Activated CD8-positive, alpha-beta memory T cell treated with anti-CD3 and anti-CD28 coated beads, Interleukin-2, amount 50 U/mL, for 4 hours (primary cell): ENCODE results near the gene DNTT.
"Not testable (repeated sequence)": the region's sequence is repeated elsewhere in the genome, so short reads cannot be mapped to it uniquely, and the experiment has no call there.

Experiments
- DNase-seq: peaks from one replicate; pipeline ENCODE4 v3.0.0-alpha.2; 2020

The DNTT gene

DNA sequence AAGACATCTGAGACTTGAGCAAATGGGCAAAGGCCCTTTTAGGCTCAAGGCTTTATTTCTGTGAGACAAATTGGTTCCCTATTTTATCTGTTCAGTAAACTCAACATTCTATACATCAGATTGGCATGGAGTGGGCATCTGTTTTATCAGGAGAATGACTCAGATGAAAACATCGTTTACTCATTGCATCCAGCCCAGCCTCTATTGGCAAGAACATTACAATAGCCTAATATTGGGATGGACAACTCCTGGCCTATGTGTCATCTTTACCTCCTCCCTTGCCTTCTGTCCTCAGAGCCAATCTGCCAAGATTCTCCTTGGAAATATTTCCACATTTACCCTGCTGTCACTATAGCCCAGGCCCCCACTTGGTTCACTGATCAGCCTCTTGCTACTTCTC is 27.4 kb upstream of the DNTT start:
- DNase-seq, result no peak

DNA sequence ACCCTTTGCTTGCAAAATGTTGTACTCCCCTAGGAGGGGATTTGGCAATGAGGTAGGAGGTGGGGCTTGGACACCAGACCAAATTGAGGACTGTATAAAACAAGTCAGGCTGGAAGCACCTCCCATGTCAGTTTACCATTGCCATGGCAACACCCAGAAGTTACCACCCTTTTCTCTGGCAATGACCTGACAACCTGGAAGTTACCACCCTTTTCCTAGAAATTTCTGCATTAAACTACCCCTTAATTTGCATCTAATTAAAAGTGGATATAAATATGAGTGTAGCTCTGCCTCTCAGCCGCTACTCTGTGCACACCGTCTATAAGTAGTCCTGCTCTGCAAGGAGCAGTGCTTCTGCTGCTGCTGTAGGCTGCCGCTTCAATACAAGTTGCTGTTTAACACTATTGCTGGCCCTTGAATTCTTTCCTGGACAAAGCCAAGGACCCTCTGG is 25.0 kb upstream of the DNTT start:
- no peak for DNase-seq

DNA sequence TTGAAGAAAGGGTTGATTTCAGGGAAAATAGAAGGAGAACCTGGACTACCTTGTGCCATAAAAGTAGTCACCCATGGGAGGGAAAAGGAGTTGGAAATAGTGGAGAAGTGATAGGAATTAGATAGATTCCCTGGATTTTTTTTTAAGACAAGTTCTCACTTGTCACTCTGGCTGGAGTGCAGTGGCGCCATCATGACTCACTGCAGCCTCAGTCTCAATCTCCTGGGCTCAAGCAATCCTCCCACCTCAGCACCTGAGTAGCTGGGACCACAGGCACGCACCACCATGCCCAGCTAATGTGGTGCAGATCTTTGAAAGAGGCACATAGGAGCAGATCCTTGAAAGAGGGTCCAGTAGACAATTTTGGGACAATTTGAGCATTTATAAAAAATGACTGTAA is 23.4 kb upstream of the DNTT start:
- no peak for DNase-seq

DNA sequence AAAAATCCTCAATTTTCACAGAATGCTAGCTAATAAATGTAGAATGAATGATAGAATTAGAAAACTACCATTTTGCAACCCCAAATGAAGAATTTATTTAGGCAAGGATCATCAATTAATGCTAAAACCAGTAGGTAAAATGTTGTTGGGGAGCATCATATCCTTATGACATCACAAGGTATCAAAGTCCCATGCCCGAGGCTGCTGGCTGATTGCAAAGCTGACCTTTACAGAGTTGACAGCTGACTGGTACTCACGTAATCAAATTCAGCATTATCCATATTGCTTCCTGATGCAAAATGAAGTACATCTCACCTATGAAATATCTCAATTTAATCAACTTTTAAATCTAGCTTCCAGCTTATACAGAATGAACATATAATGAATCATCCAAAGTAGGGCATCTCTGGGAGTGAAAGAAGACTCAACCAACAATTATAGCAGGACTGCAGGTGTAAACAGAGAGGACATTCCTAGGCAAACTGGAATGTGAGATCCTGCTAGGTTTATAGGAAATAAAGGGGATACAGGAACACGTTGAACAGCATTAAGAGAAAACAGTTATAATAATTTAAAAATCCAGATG is 22.7 kb upstream of the DNTT start:
- DNase-seq, result no peak

DNA sequence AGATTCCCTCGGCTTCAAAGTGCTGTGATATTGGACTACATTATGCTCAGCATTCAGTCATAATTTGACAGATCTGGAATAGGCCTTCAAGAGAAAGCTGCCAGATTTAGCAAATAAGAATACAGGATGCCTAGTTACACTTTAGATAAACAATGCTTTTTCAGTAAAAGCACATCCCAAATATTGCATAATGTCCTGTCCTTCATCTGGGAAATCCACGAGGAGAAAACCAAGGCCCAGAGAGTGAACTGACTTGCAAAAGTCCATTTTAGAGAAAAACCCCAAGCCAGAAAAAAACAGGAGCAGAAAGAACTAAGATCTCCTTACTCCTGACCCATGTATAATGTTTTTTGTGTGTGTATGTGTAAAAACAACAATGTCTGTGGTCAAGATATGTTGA is 20.9 kb upstream of the DNTT start:
- DNase-seq, result no peak

DNA sequence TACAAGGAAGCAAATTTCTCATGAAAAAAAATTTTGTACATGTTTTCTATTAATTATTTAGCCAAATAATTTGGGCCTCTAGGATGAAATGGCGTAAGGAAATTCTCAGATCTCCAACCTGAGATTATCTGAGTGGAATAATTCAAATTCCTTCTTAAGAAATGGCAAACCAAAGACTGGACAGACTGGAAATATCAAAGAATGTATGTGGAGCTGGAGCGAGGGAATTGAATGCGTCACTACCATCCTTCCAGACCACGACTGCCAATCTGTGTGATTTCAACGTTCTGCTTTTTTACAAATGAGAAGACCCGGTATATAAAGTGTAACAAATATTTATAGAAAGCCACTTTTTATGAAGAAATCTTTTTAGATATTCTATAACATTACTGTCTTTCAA is 20.5 kb upstream of the DNTT start:
- DNase-seq, result no peak

DNA sequence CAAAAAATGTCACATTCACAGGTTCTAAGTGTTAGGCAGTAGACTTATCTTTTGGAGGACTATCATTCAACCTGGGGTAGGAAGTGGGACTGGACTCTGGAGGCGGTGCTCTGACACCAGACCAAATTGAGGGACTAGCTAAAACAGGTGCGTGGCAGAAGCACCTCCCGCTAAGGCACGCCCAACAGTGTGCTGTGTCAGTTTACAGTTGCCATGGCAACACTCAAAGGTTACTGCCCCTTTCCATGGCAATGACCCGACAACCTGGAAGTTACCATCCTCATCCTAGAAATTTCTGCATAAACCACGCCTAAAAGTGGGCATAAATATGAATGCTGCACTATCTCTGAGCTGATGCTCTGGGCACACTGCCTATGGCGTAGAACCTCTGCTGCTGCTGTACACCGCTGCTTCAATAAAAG is 18.9 kb upstream of the DNTT start:
- no peak for DNase-seq

DNA sequence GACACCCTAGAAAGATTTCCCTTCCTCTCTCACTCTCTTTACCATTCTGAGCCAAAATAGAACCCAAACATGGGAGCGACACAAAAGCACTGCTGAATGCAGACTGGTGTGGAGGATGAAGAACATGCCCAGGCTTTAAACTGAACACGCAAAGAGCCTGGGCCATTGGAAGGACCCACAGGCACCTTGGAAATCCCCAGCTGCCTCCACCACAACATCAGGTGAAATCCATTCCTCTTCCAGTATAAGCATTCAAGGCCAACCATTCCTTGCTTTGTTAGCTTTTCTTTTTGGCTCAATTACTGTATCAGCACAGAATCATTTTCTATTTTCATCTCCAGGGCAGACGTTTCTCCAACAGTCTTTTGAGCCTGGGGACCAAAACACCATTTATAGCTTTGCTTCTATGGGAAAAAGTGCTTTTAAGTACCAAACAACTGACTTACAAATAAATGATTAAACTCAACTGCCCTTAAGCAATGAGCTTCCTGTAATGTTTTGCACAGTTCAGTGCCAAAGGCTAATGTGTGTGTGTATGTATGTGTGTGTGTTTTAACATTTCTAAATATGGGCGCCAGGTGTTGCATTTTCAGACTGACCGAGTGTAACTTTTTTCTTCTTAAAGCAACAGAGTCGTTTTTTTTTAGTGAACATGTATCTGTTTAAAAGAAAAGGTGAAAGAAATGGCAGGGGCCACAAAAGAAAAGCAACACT is 16.7 kb upstream of the DNTT start:
- no peak for DNase-seq

DNA sequence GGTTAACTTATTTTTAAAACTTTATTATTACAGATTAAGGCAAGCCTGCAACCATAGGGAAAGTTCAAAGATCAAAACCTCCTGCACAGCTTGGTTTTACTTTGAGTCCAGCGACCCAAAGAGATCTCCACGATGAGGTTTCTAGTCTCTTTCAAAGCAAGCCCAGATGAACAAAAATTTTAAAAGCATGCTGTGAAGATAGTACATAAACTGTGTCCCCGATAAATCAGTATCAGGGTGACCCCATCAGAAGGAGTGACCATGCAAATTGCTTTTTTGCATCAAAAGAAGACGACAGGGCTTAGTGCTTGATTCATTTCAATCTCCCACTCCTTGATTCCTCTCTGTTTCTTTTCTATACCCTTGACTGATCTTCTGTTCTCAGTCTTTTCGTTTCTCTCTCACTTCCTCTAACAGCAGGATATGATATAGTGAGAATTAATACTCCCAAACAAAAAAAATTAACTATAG is 16.0 kb upstream of the DNTT start:
- DNase-seq, result no peak

DNA sequence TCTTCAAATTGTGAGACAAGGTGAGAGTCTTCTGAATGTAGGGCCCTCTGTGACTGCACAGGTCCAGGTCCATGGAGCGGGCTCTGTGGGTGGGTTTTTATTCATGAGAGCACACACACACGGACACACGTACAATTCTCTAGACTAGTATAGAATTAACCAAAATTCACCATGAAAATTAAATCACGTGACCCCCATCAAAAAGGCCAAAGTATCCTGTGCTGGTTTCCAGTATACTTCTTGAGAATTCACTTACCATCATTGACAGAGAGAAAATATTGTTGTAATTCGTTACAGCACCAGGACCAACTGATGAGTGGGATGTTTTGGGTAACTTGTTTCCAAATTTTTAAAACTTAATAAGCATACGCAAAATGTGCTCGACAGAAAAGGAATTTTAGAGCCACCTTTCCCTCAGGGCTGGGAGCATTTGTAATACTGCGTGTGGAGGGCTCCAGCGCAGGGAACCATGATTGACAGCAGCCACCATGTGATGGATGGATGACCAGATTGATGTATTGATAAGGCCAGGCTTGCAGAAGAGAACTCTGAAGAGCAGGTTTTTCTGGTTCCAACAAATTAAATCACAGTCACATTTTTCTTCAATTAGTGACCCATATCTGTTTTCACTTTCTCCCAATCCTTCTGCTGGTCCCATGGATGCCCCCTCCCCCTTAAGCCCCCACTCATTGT is 14.9 kb upstream of the DNTT start:
- no peak for DNase-seq

DNA sequence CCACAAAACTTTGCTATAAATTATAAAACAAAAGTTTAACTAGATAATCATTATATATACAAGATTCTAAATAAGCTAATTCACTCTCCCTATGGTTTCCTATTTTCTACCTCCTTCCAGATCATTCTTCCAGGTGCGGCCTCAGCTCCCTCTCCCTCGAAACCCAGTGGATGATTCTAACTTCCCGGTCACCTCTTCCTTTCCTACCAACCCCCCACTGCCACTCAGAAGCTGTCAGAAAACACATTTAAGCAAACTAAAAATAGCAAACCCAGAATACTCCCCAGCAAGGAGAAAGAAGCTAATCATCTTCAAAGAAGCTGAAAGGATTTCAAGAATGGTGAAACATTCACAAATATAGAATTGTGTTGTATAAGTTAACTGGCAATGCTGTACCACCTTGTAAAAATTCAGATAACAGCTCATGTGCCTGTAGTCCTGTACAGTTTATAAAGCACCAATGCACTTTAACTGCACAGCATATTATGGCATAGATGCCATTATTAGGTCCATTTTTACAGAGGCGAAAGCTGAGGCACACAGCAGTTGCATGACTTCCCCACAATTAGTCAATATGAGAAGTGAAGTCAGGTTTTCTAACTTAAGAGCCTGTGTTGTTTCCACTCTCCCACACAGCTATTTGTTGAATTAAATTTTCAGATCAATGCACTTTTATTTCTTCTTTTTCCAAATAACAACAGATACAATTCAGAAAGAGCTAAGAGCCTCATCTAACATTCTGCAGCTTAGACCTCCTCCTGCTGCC is 13.7 kb upstream of the DNTT start:
- DNase-seq, result no peak

DNA sequence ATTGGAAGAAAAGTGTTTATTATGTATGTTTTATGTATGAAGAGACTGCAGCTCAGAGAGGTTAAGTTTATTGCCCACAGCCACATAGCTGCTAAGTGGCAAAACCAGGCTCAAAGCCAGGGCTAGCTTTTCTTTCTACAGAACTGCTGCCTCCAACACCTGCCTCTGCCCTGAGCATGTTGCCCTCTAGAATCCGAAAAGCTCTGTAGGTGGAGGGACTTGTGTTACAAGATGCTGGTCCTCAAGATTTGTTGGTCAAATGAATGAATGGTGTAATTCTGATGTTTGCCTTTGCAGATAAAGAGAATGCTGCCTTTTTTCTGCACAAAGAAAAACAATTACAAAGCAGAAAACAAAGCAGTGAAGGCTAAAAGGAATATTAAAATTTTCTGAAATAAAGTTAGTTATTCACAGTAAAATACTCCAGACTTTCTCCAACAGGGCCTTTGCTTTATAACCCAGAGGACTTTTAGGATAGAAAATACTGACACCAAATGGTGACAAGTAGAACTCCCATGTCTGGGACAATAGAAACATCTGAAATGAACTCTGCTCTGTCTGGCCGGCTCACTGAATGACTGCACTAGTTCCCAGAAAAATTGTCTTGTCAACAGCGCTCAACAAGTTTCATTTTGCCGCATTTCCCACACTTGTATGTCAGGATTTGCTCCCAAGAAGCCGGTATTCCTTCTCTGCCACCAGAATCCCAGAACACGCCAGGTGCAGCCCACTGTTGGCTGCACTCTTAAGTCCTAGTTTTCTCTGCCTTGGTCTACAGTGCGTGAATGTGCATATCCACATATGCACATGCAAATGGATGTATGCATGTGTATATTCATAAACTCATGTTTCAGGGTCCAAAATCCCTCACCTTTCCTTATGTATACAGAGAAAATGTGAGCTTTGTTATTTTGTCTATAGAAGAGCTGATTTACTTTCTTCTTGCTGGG is 11.0 kb upstream of the DNTT start:
- DNase-seq, result no peak

DNA sequence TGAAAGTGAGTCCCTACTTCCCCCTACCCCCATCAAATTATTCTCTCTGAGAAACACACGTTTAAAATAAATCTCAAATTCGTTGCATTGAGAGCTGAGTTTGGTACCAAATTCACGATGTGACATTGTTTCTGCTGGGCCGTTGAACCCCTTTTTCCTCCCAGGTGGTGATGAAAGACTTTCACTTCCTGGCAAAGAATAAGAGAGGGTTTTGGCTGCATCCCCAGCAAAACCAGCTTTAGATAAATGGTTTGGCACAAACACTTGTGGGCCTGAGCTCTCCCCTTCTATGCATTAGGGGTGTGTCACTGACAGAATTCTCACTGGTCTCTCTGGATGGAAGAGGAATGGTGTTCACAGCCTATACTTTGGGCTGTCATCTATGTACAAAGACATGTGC is 8.8 kb upstream of the DNTT start:
- DNase-seq, result no peak

DNA sequence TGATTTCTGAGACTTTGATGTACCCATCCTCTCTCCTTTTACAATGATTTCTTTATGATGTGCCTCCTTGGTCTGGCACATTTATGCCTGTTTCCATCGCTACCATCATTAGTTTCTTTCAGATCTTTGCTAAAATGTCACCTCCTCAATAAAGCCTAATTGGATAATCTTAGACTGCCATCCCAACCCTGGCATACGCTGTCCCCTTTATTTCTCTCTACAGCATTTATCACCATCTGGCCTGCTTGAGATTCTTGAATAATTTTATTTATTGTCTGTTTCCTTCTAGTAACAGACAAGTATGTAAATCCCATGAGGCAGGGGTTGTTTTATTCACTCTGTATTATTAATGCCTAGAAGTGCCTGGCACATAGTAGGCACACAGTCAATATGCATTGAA is 6.7 kb upstream of the DNTT start:
- no peak for DNase-seq

DNA sequence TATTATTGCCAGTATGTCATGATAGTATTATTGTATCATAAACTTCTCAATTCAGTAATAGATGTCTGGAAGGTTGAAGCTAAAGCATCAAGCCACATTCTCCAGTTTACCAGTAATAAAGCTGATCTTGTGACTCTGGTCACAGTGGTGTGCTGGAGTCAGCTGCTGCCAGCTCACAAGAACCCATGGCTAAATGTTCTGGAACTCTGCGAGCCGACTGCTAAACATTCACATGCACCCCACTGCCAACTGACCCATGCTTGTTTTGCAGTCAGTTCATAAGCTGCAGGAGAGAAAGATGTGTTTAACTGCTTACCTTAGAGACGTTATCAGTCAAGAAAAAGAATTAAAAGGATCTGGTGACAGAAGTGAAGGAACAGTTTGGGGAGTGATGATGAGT is 5.9 kb upstream of the DNTT start:
- DNase-seq, result no peak

DNA sequence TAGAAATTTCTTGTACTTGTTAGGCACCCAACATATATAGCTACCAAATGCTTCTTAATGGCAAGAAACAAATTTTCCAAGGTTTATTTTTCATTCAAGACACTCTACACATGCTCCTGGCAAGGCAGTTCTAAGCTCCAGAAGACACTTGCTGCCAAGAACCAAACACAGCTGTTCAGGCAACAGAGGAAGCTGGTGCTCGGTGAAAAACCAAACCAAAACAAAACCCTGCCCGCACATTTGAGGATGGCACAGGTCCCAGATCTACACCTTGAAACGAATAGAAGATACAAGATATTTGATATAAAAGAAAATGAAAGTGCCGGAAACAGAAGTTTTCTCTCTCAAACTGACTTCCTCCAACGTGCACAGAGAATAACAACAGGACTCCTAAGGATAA is 4.9 kb upstream of the DNTT start:
- no peak for DNase-seq

DNA sequence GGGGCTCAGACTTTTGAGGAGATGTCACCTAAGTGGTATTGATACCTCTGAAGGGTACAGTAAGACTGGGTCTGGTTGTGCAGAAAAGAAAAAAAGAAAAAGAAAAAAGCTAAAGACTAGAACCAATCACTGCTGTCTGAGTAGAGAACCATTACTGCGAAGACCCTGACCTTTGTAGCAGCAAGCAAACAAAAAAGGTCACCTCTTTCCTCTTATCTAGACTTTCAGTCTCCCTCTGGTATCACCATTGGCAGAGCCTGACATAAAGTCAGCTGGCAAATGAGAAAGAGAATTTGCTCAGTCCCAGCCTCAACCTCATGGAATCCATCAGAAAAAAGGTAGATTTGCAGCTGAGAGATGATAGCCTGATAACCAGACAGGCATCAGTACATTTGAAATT is 2.6 kb upstream of the DNTT start:
- DNase-seq, result no peak

DNA sequence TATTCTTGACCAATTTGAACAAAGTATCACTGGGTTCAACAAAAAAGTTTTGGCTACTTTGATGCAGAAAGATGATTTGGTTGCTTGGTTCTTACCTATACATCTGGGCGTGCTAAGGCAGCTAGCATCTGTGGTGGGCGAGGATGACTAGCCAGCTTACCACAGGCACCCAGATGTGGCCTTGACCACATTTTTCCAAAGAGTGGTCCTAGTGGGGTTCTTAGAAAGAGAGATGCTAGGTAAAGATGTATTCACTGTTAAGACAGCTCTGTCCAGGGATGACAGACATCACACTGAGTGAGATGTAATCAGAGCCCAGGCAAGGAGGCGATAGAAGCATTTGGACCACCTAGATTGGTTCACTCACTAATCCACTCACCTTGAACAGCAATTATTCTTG is 785 bp downstream of the DNTT start:
- DNase-seq, result no peak

DNA sequence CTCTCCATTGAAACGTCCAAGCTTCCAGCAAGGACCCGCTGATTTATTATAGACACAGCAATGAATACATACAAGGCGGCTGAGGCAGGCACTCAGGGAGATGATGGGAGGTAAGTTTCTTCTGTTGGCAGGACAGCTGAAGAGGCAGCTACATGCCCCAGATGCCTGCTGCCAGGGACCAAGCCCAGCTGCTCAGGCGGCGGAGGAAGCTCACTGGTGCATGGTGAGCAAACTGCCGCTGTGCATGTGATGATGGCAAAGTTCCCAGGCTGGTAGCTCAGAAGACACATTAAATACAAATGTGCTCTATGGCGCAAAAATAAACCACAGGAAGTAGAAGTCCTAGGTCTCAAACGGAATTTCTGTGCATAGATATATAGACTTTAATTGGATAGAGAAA is 2.3 kb downstream of the DNTT start:
- DNase-seq, result no peak

DNA sequence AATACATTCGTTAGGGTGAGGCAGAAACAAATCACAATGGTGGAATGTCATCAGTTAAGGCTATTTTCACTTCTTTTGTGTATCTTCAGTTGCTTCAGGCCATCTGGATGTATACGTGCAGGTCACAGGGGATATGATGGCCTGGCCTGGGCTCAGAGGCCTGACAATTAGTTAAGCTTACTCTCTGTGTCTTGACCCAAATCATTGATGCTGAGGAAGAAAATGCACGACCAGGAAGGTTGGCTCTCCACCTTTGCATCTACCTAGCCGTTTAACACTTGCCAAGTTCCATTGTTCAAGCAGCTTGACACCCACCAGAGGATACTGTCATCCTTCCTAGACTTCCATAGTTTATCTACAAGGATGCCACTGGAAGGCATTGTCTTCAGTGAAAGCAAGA is 4.6 kb downstream of the DNTT start:
- DNase-seq, result not testable (repeated sequence)

DNA sequence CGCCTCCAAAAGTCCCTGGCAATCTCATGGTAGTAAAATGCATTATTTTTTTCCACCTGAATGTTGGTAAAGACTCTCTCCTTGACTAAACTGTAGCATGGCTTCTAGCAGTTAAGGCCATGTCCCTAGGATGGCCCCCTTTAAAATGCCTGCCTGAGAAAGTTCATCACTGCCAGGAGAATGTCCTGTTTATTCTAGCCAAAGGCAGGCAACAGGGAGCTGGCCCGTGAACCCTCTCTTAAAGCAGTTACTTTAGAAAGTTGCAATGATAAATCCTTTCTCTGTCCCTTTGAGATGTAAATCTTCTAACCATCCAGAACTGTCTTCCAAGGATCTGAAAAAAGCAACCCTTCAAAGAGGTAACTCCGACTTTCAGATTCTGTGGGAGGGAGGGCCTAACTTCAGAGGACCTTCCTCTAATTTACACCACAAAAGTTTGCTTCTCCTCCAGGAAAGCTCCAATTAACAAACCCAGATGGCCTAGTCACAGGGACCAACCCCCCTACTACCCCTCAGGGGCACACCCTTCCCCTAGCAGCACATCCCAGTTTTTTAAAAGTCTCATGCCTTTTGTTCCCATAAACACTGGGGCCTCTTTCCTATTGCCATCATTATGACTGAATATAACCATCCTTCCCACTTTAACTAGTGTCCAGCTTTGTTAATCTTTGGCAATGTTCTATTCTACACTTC is 5.5 kb downstream of the DNTT start:
- no peak for DNase-seq

DNA sequence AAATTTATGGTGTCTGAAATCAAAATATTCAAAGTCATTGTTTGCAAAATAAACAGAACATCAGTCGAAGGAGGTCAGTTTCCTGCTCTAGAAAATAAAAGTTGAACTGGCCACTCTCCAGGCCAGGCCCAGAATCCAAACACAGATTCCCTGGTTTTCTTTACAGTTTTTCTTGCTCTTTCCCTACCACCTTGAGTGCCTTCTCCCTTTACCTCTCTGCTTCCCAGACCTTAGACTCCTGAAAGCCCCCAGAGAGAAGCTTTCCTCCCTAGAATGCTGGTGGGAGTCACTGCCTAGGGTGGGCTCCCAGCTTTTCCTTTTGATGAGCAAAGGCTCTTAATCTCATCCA is 6.1 kb downstream of the DNTT start:
- no peak for DNase-seq
